VCaP (cell line): ENCODE results near the gene TXNIP.

ENCODE experiments used
- H3K27ac ChIP-seq: fragments of 450-650 bp; 2 replicates; pipeline ENCODE4 v1.5.1; 2017
- CTCF ChIP-seq: fragments of 450-650 bp; conservative IDR thresholded peaks from 2 replicates; pipeline ENCODE4 v1.5.1; 2017; ENCODE audit warnings: mild to moderate bottlenecking, moderate library complexity

Gene TXNIP

GRCh38 chr1:145982010-145982723 is 14.2 kb downstream of the TXNIP start:
- no peak for TF ChIP-seq CTCF
- no peak overlapping the region for H3K27ac ChIP-seq

- TF ChIP-seq CTCF = no peak
- peak overlapping the region; percentile 72 for H3K27ac ChIP-seq
Observed at GRCh38 chr1:145980457-145980994, 15.9 kb downstream of the TXNIP start.

- TF ChIP-seq CTCF = no peak
- H3K27ac ChIP-seq = peak overlapping the region; percentile 72
Observed at GRCh38 chr1:145979746-145980456, 16.5 kb downstream of the TXNIP start.

- peak; percentile 16; the same call in 1 of the 2 replicates for TF ChIP-seq CTCF
- H3K27ac ChIP-seq = peak overlapping the region; percentile 72
Observed at GRCh38 chr1:145978854-145979745, 17.3 kb downstream of the TXNIP start.

GRCh38 chr1:145978471-145978853 is 17.9 kb downstream of the TXNIP start:
- peak overlapping the region; percentile 72 for H3K27ac ChIP-seq
- no peak for TF ChIP-seq CTCF

- TF ChIP-seq CTCF = peak; percentile 85
- peak overlapping the region; percentile 72 for H3K27ac ChIP-seq
Observed at GRCh38 chr1:145977486-145978470, 18.6 kb downstream of the TXNIP start.
